Activated T-cell treated with anti-CD3 and anti-CD28 coated beads for 48 hours (primary cell): Measurements from ENCODE around the gene MYL3.

ENCODE experiments used
- DNase-seq: peaks from one replicate; pipeline ENCODE4 v3.0.0-alpha.2; 2020; ENCODE audit warnings: low read depth

Gene MYL3

GRCh38 chr3:46899151-46900006 is 36.1 kb upstream of the MYL3 start:
- no peak for DNase-seq

DNA sequence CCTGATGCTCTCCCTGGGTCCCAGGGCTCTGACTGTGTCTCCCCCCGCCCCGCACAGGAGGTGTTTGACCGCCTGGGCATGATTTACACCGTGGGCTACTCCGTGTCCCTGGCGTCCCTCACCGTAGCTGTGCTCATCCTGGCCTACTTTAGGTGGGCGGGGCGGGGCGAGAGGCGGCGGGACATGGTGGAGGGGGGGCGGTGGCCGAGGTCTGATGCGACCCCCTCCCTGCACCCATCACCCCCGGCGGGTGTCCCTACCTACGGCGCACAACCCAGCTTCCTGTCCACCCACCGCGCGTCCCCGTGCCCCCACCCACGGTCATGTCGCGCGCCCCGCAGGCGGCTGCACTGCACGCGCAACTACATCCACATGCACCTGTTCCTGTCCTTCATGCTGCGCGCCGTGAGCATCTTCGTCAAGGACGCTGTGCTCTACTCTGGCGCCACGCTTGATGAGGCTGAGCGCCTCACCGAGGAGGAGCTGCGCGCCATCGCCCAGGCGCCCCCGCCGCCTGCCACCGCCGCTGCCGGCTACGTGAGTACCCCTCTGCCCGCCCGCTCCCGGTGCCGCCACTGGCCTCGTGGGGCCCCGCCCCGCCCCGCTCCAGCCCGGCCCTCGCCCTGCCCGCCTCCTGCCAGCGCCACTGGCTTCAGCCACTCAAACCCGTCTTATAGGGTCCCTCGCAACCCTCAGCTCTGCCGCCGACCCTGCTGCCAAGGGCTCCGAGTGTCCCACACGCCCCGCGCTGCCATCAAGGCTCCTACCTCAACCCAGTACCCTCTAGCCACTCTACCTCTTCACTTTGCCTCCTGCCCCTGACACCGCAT is 35.3 kb upstream of the MYL3 start:
- no peak for DNase-seq

DNA sequence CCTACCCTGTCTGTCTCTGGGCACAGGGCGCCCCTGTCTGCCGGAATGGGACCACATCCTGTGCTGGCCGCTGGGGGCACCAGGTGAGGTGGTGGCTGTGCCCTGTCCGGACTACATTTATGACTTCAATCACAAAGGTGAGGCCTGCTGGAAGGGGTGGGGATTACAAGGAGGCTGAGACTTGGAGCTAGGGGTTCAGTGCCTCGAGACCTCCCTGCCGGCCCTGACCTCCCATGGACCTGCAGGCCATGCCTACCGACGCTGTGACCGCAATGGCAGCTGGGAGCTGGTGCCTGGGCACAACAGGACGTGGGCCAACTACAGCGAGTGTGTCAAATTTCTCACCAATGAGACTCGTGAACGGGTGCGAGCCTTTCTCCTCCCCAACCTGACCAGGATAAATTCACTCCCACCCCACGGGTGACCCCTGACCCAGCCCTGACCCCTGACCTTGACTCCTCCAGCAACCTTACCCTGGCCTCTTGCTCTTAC is 34.6 kb upstream of the MYL3 start:
- no peak for DNase-seq

- DNase-seq: no peak
Measured at GRCh38 chr3:46897031-46897430, 33.8 kb upstream of the MYL3 start.

DNA sequence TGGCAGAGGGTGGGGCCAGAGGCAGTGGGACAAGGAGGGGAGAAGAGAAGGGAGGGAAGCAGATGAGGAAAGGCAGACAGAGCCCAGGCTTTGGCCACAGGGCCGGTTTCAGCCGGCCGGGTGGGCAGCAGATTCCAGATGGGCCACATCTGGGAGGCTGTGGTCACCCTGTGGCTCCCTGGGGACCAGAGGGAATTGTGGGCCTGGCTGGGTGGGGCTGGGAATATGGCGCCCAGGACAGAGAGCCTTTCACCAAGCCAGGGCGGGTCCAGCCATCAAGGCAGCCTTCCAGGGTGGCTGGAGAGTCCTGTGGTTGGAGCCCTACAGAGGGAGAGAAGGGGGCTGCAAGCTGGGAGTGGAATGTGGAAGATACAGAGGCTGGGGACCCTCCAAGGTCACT is 33.1 kb upstream of the MYL3 start:
- no peak for DNase-seq

GRCh38 chr3:46895761-46896160 is 32.5 kb upstream of the MYL3 start:
- no peak for DNase-seq

GRCh38 chr3:46895204-46895660 is 32.0 kb upstream of the MYL3 start:
- peak; percentile 71 for DNase-seq

DNA sequence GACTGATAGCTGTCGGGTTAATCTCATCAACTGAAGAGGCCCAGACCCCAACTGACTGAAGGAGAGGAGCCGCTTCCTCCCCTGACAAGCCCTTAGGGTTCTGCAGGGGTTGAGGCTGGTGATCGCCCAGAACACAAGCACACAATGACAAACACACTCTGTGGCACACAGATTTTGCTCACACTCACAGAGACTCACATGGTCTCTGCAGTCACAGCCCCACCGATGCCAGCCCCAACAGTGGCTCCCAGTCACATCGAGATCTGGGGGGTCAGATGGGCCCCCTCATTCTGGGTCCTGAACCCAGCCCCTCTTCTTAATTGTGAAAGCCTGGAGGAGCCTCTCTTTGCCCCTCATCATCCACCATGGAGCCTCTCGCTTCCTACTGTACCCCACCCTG is 31.0 kb upstream of the MYL3 start:
- no peak for DNase-seq

- DNase-seq: no peak
Measured at GRCh38 chr3:46893763-46894162, 30.5 kb upstream of the MYL3 start.

- DNase-seq: no peak
Measured at GRCh38 chr3:46893146-46893748, 30.0 kb upstream of the MYL3 start.

DNA sequence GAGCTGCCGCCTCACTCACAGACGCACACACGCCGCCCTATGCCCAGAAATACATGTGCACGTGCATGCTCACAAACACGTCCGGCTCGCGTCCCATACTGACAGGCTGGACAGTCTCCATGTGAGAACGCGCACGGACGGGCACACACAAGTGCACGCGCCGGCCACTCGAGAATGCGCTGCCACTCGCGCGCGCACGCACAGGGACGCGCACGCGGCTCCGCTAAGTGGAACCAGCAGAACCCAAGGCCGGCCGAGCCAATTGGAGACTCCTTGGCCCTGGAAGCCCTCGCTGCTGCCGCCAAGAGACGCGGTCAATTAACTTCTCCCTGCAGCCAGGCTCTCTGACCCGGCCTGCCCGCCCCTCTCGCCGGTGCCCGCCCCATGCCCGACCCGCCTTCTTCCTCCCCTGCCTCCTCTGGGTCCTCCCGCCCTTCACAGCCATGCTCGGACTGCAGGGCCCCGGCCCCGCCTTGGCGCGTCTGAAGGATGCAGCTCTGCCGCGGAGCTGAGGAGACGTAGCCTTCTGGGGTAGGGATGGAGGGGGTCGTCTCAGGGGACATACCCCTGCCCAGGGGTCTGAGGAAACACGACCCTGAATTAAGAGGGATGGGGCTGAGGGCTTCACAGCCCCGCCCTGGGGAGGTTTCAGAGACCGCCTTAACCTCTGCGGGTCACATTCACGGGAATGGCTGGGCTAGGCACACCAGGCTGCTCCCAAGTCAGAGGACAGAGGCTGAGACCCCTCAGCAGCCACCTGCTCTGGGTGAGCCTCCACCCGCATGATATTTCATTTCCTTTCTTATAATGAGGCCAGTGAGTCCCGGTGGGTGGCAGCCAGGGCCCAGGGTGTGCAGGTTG is 29.3 kb upstream of the MYL3 start:
- no peak for DNase-seq

- no peak for DNase-seq
Measured at GRCh38 chr3:46891132-46891531, 27.9 kb upstream of the MYL3 start.

GRCh38 chr3:46890132-46890531 is 26.9 kb upstream of the MYL3 start:
- DNase-seq: no peak

DNA sequence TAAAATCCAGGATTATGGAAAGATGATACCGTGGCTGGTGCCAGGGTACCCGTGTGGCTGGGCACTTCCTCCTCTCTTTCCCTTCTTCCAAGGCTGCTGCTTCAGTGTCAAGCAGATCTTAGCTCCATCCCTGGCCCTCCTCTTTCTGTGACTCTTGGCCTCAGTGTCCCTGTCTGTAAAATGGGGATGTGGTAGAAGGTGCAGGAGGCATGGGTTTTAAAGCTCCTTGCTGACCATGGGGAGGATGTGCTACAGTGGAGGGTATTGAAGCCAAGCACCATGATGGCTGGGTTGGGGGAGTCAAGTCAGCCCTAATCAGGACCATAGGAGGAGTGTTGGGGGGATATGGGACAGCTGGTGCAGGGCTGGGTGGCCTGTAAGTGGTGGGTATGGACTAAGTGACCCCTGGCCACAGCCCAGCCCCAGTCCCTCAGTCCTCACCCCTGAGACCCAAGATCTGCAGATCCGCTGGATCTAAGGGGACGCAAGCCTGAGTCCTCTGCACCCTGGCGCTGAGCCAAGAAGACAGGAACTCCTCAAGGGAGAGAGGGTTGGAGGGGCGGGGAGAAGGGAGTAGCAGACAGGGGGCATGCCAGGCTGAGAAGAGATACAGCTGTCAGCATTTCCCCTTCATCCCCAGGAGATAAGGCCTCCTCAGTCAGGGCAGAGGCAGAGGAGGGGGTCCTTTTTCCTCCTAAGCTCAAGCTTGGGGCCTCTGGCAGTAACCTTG is 26.3 kb upstream of the MYL3 start:
- DNase-seq: no peak

- no peak for DNase-seq
Measured at GRCh38 chr3:46888705-46889104, 25.5 kb upstream of the MYL3 start.

DNA sequence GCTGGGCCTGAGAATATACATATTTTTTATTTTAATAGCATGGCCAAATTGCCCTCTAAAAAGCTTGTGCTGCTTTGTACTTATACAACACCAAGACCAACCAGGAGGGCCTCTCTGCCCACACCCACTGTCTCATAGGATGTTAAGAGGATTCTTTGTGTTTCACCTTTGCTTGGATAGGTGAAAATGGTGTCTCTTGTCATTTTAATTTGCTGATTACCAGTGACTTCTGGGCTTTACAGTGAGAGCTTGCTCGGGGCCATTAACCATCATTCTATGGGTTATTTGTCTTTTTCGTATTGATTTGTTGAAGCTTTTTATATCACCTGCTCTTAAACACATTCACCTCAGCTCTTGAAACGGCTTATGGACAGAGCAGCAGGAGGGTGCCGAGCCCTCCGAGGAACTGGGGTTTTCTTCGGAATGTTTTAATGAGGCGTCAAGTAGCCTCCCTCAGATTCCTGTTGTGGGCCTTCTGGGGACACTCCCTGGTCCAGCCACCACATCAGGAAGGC is 24.8 kb upstream of the MYL3 start:
- no peak for DNase-seq

DNA sequence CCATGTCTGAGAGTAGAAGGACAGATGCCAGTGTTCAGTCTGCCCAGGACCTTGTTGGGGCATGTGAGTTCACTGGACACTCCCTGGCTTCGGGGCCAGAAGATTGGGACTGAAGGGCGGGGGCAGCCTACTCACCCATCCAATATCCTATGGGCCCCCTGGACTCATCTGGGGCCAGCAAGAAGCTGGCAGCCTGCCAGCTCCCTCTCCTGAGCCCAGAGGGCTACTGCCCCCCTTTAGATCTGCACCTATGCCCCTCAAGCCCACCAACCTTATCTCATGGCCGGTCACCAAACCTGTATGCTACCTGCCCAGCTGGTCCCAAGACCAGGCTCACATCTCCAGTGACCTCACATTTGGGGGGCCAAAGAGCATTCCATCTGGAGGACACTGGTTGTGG is 22.4 kb upstream of the MYL3 start:
- no peak for DNase-seq

- DNase-seq: no peak
Measured at GRCh38 chr3:46884929-46885328, 21.7 kb upstream of the MYL3 start.

DNA sequence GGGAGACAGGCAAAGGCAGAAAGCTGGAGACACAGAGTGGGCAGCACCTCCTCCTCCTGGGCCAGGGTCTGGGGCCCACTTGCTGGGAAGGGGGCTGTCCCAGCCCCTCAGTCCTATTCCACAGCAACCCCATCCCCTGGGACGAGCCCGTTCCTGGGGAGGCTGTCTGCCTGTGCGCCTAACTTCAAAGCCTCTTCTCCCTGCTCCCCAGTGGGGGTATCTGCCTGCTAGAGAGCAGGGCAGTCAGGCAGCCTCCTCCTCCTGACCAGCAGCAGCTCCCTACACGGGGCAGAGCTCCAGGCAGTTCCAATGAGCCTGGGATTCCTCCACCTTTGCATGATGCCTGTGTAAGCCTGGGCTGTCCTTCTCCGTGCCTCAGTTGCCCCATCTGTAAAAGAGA is 21.2 kb upstream of the MYL3 start:
- DNase-seq: no peak

DNA sequence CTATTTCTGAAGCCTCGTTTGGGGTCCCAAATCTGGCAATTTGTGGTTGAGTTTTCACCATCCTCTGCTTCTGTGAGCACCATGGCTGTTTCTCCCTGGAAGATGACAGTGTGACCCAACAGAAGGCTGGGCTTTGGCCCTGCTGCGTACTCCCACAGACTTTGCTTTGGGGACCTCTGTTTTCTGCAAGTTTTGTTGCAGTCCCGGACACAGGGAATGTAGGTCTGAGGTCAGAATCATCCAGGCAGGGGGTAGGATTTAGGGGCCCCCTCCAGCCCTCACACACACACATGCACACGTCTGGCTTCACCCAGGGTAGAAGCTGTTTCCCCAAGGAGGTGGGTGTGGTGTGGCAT is 20.6 kb upstream of the MYL3 start:
- DNase-seq: no peak
